Measurements from ENCODE around the gene CNTN3. TPM values are rescaled to one million over a fixed set of nuclear protein-coding genes. Genes with fewer than 3 reads are reported as not detected.

The CNTN3 gene
- total RNA-seq, 1 experiment from 2014 or later = not detected

- Histone ChIP-seq H3K9me3 (ENCODE audit: insufficient read depth, low read depth) (no peaks in the 10 kb centered on the region), H3F3A (ENCODE audit: insufficient read depth, low read depth) (no peaks in the 10 kb centered on the region), H2AFZ (no peak overlapping the region), H3K4me1 (replicated peaks; ENCODE audit: insufficient read depth) (no peaks in the 10 kb centered on the region), H3K9me2 (ENCODE audit: insufficient read depth) (no peaks in the 10 kb centered on the region), H4K20me1 (ENCODE audit: insufficient read depth) (no peaks in the 10 kb centered on the region), H3K27ac (no peak overlapping the region), H3K4me2 (no peak overlapping the region), H3K4me3 (no peak overlapping the region), H3K27me3 (ENCODE audit: insufficient read depth, low read depth) (no peaks in the 10 kb centered on the region; the same call in 1 of the 2 replicates), H3K79me2 (ENCODE audit: low read depth) (no peaks in the 10 kb centered on the region), H3K36me3 (ENCODE audit: low read depth) (no peaks in the 10 kb centered on the region)
- intact Hi-C loops (cut with micrococcal nuclease; ENCODE audit: unreplicated experiment) = no loop called here
- CTCF ChIA-PET = no interaction called here
- POLR2A ChIA-PET (ENCODE audit: unreplicated experiment) = no interaction called here
- DNase-seq = no peak
- TF ChIP-seq CTCF (conservative IDR thresholded peaks at IDR 0.05) (no peak), EZH2 (IDR thresholded peaks at IDR 0.05; ENCODE audit: low read depth) (no peak)
- no TSS peak for BruUV-seq (replicated peaks)
These were observed 37.4 kb upstream of the CNTN3 start for GRCh38 chr3:74651885-74652284.

- Histone ChIP-seq H2AFZ (no peak overlapping the region), H3K79me2 (ENCODE audit: low read depth) (no peaks in the 10 kb centered on the region), H3F3A (ENCODE audit: insufficient read depth, low read depth) (no peaks in the 10 kb centered on the region), H3K9me2 (ENCODE audit: insufficient read depth) (no peaks in the 10 kb centered on the region), H3K36me3 (ENCODE audit: low read depth) (no peaks in the 10 kb centered on the region), H4K20me1 (ENCODE audit: insufficient read depth) (no peaks in the 10 kb centered on the region), H3K27ac (no peak overlapping the region), H3K4me3 (no peak overlapping the region), H3K4me1 (replicated peaks; ENCODE audit: insufficient read depth) (no peaks in the 10 kb centered on the region), H3K4me2 (no peak overlapping the region), H3K9me3 (ENCODE audit: insufficient read depth, low read depth) (no peaks in the 10 kb centered on the region), H3K27me3 (ENCODE audit: insufficient read depth, low read depth) (no peaks in the 10 kb centered on the region; the same call in 1 of the 2 replicates)
- ChIA-PET CTCF (no interaction called here), POLR2A (ENCODE audit: unreplicated experiment) (no interaction called here)
- no peak for TF ChIP-seq CTCF (conservative IDR thresholded peaks at IDR 0.05)
- no peak for TF ChIP-seq EZH2 (IDR thresholded peaks at IDR 0.05; ENCODE audit: low read depth)
- no TSS peak for BruUV-seq (replicated peaks)
- DNase-seq = no peak
- intact Hi-C loops (cut with micrococcal nuclease; ENCODE audit: unreplicated experiment) = no loop called here
These were observed 36.8 kb upstream of the CNTN3 start for GRCh38 chr3:74651292-74651691.

- TF ChIP-seq CTCF (conservative IDR thresholded peaks at IDR 0.05) = no peak
- TF ChIP-seq EZH2 (IDR thresholded peaks at IDR 0.05; ENCODE audit: low read depth) = no peak
- POLR2A ChIA-PET (ENCODE audit: unreplicated experiment) = no interaction called here
- H3K4me1 ChIP-seq (replicated peaks; ENCODE audit: insufficient read depth) = no peaks in the 10 kb centered on the region
- BruUV-seq (replicated peaks) = no TSS peak
- no peaks in the 10 kb centered on the region for H3K9me2 ChIP-seq (ENCODE audit: insufficient read depth)
- H3K4me3 ChIP-seq = no peak overlapping the region
- no peak for DNase-seq
- no peaks in the 10 kb centered on the region for H3K9me3 ChIP-seq (ENCODE audit: insufficient read depth, low read depth)
- no peaks in the 10 kb centered on the region; the same call in 1 of the 2 replicates for H3K27me3 ChIP-seq (ENCODE audit: insufficient read depth, low read depth)
- H3K79me2 ChIP-seq (ENCODE audit: low read depth) = no peaks in the 10 kb centered on the region
- H3K36me3 ChIP-seq (ENCODE audit: low read depth) = no peaks in the 10 kb centered on the region
- H3K27ac ChIP-seq = no peak overlapping the region
- intact Hi-C loops (cut with micrococcal nuclease; ENCODE audit: unreplicated experiment) = no loop called here
- CTCF ChIA-PET = no interaction called here
- no peak overlapping the region for H3K4me2 ChIP-seq
- H2AFZ ChIP-seq = no peak overlapping the region
- no peaks in the 10 kb centered on the region for H3F3A ChIP-seq (ENCODE audit: insufficient read depth, low read depth)
- H4K20me1 ChIP-seq (ENCODE audit: insufficient read depth) = no peaks in the 10 kb centered on the region
These were observed 33.6 kb upstream of the CNTN3 start for GRCh38 chr3:74648107-74648506.

All from PC-9 (cell line).